Erythroblast (primary cell): ENCODE measurements around the gene SSU72.

Experiments
- GATA1 ChIP-seq: IDR thresholded peaks from 2 replicates; pipeline ENCODE4 v1.6.1; 2011; ENCODE audit warnings: low read depth, mild to moderate bottlenecking, control low read depth, low read length, moderate library complexity
- POLR2A ChIP-seq: IDR thresholded peaks from 2 replicates; pipeline ENCODE4 v1.6.1; 2011; ENCODE audit warnings: mild to moderate bottlenecking, low read length

DNA sequence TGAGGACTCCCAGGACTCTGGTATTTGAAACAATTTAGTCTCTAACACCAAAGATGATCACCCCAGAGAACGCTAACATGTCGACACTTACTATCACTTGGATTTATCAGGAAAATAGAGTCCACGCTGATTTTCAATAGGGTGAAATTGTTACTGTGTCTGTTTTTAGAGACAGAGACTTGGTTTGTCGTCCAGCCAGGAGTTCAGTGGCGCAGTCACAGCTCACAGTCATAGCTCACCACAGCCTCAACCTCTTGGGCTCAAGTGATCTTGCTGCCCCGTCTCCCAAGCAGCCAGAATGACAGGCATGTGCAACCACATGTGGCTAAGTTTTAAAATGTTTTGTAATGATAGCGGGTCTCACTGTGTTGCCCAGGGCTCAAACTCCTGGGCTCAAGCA, 5.3 kb downstream of the SSU72 start:
- TF ChIP-seq POLR2A (no peak), GATA1 (no peak)
